Tibial nerve (tissue), 4 donors: ENCODE data around the gene OTP. TPM values are rescaled to one million over a fixed set of nuclear protein-coding genes. Genes with fewer than 3 reads are reported as not detected.

Experiments
- DNase-seq, 2 donors: peaks; one replicate each; pipeline ENCODE4 v3.0.0-alpha.2; 2019; ENCODE audit warnings: low spot score in 2 of 2
- H3K27ac ChIP-seq, 4 donors: fragments of 200-600 bp; sonication (generic) in 3 of 4; one replicate each; pipeline ENCODE4 v1.5.1; 2017 to 2019; ENCODE audit warnings: mild to moderate bottlenecking in 1 of 4
- H3K27me3 ChIP-seq, 2 donors: fragments of 200-600 bp; sonication (generic) in 1 of 2; one replicate each; pipeline versions ENCODE4 v1.5.1 to v1.6.0; 2017 to 2019
- H3K36me3 ChIP-seq, 3 donors: fragments of 200-600 bp; sonication (generic); one replicate each; pipeline ENCODE4 v1.5.1; 2018 to 2019
- H3K4me1 ChIP-seq, 4 donors: fragments of 200-600 bp; sonication (generic) in 3 of 4; one replicate each; pipeline ENCODE4 v1.5.1; 2017 to 2019
- H3K4me3 ChIP-seq, 4 donors: fragments of 200-600 bp; sonication (generic) in 3 of 4; one replicate each; pipeline ENCODE4 v1.5.1; 2017 to 2019; ENCODE audit warnings: mild to moderate bottlenecking in 1 of 4, moderate library complexity in 1 of 4
- H3K9me3 ChIP-seq, 4 donors: fragments of 200-600 bp; sonication (generic) in 3 of 4; one replicate each; pipeline ENCODE4 v1.5.1; 2017 to 2019
- CTCF ChIP-seq, 5 experiments: fragments of 200-600 bp in 3 of 5; fragments of 450-650 bp in 2 of 5; sonication (generic) in 3 of 5; IDR thresholded peaks; one replicate each; pipeline ENCODE4 v1.5.1; 2016 to 2019; ENCODE audit warnings: antibody characterized with exemption in 5 of 5, mild to moderate bottlenecking in 3 of 5, moderate library complexity in 2 of 5
- EP300 ChIP-seq, 2 donors: sonication (generic); formaldehyde crosslinking; IDR thresholded peaks; one replicate each; pipeline ENCODE4 v1.6.1; 2017; ENCODE audit warnings: antibody characterized with exemption in 2 of 2, mild to moderate bottlenecking in 1 of 2
- POLR2A ChIP-seq, 2 donors: fragments of 450-650 bp; IDR thresholded peaks; one replicate each; pipeline ENCODE4 v1.6.1; 2017; ENCODE audit warnings: antibody characterized with exemption in 2 of 2, mild to moderate bottlenecking in 2 of 2, moderate library complexity in 2 of 2
- WGBS, 2 donors: methylation state at CpG; one replicate each; pipeline ENCODE4 v1.1.5; 2018; 5-methylcytosine and 5-hydroxymethylcytosine counted together
- total RNA-seq, 4 donors: library from RNA; depleted of rRNA; stranded (reverse); fragments of >200 nt; gene quantifications; one replicate each; pipeline ENCODE4 v1.1.0, GENCODE V29; 2016

The OTP gene
- total RNA-seq, 4 donors from 2014 or later, result not detected

GRCh38 chr5:77643654-77644370 lies 5.3 kb upstream of the OTP start:
- Histone ChIP-seq H3K27me3 (peaks cover 11 to 74% of the 10 kb centered on the region in 2 donors), H3K27ac (no peak overlapping the region), H3K4me1 (peaks cover 0 to 50% (median 17%) of the 10 kb centered on the region in 4 donors), H3K4me3 (no peak overlapping the region), H3K36me3 (no peaks in the 10 kb centered on the region), H3K9me3 (no peaks in the 10 kb centered on the region)
- 8 to 9% methylated on average over 28 of the region's 28 CpGs for WGBS, 2 donors
- TF ChIP-seq EP300 (IDR thresholded peaks at IDR 0.05) (no peak), POLR2A (IDR thresholded peaks at IDR 0.05) (no peak), CTCF (IDR thresholded peaks at IDR 0.05) (no peak)
- DNase-seq, result no peak

- TF ChIP-seq CTCF (IDR thresholded peaks at IDR 0.05), result no peak
- no peak for TF ChIP-seq POLR2A (IDR thresholded peaks at IDR 0.05)
- no peak for TF ChIP-seq EP300 (IDR thresholded peaks at IDR 0.05)
- H3K9me3 ChIP-seq, result no peaks in the 10 kb centered on the region
- H3K4me3 ChIP-seq, result no peak overlapping the region
- H3K27me3 ChIP-seq, result peaks cover 11 to 82% of the 10 kb centered on the region in 2 donors
- no peak for DNase-seq
- H3K27ac ChIP-seq, result no peak overlapping the region
- H3K36me3 ChIP-seq, result no peaks in the 10 kb centered on the region
- peaks cover 0 to 57% (median 20%) of the 10 kb centered on the region in 4 donors for H3K4me1 ChIP-seq
- 8 to 9% methylated on average over 21 of the region's 21 CpGs for WGBS, 2 donors
These were observed 4.5 kb upstream of the OTP start for GRCh38 chr5:77642738-77643653.

DNA sequence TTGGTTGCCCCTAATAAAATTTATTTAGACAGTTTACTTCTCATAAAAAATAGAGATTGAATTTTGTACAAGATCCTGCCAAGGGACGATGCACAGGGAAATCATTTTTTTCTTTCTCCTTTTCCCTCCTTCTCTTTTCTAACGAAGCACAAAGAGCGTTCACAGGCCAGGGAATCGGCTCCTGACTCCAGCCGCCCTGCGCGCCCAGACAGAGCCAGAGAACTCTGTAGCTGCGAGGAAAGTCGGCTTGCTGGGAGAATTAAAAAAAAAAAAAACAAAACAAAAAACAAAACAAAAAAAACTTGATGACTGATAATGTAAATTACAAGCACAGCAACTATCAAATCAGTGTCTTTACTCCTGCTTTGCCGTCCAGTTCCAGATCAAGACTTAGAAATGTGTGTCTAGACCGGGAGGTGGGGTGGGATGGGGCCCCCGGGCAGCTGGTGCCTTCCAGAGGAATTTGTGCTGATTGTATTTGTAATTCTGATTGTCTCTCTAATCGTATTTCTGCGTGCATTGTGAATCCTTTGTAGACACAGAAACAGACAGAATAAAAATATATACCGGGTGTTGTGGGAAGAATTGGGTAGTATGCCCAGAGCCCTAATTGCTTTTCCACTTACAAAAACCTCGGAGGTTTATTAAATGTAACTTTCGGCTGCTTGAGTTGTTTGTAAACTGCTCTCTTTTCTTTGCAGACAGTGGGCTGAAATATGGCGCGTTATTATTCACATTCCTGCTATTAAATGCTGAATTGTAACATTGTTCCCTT lies 3.6 kb upstream of the OTP start:
- TF ChIP-seq CTCF (IDR thresholded peaks at IDR 0.05), result no peak
- TF ChIP-seq POLR2A (IDR thresholded peaks at IDR 0.05), result no peak
- no peak for TF ChIP-seq EP300 (IDR thresholded peaks at IDR 0.05)
- Histone ChIP-seq H3K27me3 (peaks cover 11 to 91% of the 10 kb centered on the region in 2 donors), H3K4me3 (no peak overlapping the region)

GRCh38 chr5:77641397-77641943 lies 3.0 kb upstream of the OTP start:
- Histone ChIP-seq H3K27me3 (peaks cover 11 to 97% of the 10 kb centered on the region in 2 donors), H3K4me3 (no peak overlapping the region), H3K4me1 (peaks cover 0 to 72% (median 25%) of the 10 kb centered on the region in 4 donors), H3K27ac (no peak overlapping the region), H3K9me3 (no peaks in the 10 kb centered on the region), H3K36me3 (no peaks in the 10 kb centered on the region)
- TF ChIP-seq CTCF (IDR thresholded peaks at IDR 0.05), result no peak
- no peak for TF ChIP-seq EP300 (IDR thresholded peaks at IDR 0.05)
- TF ChIP-seq POLR2A (IDR thresholded peaks at IDR 0.05), result no peak
- no peak for DNase-seq
- 9 to 13% methylated on average over 23 of the region's 23 CpGs for WGBS, 2 donors

More for the DNA sequence above, 3.6 kb upstream of the OTP start:
- Histone ChIP-seq H3K9me3 (no peaks in the 10 kb centered on the region), H3K27ac (no peak overlapping the region), H3K36me3 (no peaks in the 10 kb centered on the region), H3K4me1 (peaks cover 0 to 65% (median 21%) of the 10 kb centered on the region in 4 donors)
- 15 to 16% methylated on average over 19 of the region's 19 CpGs for WGBS, 2 donors
- DNase-seq, result no peak
